Urinary bladder (tissue), 4 donors: Measurements from ENCODE around the gene MTA2. TPM values are rescaled to one million over a fixed set of nuclear protein-coding genes. Genes with fewer than 3 reads are reported as not detected.
A peak's percentile ranks its signal among the peaks of the same experiment; 100 is the strongest.
"Not testable (repeated sequence)": the region's sequence is repeated elsewhere in the genome, so short reads cannot be mapped to it uniquely, and the experiment has no call there.

Experiments used
- DNase-seq: peaks from one replicate; pipeline ENCODE4 v3.0.0-alpha.2; 2015; ENCODE audit errors: extremely low spot score
- H3K27ac ChIP-seq: one replicate; pipeline ENCODE4 v1.5.1; 2013; ENCODE audit warnings: low read depth, mild to moderate bottlenecking, moderate library complexity
- H3K36me3 ChIP-seq: one replicate; pipeline ENCODE4 v1.6.1; 2013; ENCODE audit warnings: mild to moderate bottlenecking, moderate library complexity; ENCODE audit not compliant: insufficient read depth
- H3K4me1 ChIP-seq: one replicate; pipeline ENCODE4 v1.6.1; 2013; ENCODE audit warnings: mild to moderate bottlenecking, moderate library complexity; ENCODE audit not compliant: insufficient read depth
- H3K4me3 ChIP-seq: one replicate; pipeline ENCODE4 v1.5.1; 2013; ENCODE audit warnings: low read depth, low read length
- WGBS: extraction: QIAGEN DNeasy Blood & Tissue Kit; methylation state at CpG from one replicate; pipeline ENCODE4 v1.1.7; 2013; 5-methylcytosine and 5-hydroxymethylcytosine counted together
- polyA plus RNA-seq: library from polyadenylated mRNA; stranded (reverse); fragments of 200-250 nt; gene quantifications from one replicate; pipeline ENCODE4 v1.2.3, GENCODE V29; 2013
- total RNA-seq: library from RNA; depleted of rRNA; stranded (reverse); fragments of >200 nt; gene quantifications from one replicate; pipeline ENCODE4 v1.2.3, GENCODE V29; 2014
- donor health status: healthy with polysubstance abuse.
- donor health status: healthy.

Gene MTA2
- total and polyA plus RNA-seq, 2 donors: 52.8 to 75.2 TPM

DNA sequence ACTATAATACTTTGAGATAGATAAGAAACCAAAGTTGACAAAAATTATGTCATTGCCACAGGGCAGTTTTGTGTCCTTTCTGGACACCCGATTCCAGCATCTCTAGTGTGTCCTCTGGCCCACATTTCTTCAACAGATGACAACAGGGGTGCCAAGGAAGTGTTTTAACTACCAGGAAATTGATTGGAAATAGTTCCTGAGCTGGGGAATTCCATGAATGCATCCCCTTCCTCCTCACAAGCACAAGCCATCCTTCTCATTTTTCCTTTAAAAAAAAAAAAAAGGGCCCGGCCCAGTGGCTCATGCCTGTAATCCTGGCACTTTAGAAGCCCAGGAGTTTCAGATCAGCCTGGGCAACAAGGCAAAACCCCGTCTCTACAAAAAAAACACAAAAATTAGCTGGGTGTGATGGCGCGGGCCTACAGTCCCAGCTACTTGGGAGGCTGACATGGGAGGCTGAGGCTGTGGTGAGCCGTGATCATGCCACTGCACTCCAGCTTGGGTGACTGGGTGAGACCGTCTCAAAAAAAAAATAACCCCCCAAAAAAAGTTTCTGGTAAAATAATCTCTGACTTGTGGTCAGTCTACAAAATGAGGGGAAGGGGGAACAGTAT is 20.9 kb upstream of the MTA2 start:
- WGBS: 84% methylated on average over 7 of the region's 7 CpGs
- DNase-seq: no peak

DNA sequence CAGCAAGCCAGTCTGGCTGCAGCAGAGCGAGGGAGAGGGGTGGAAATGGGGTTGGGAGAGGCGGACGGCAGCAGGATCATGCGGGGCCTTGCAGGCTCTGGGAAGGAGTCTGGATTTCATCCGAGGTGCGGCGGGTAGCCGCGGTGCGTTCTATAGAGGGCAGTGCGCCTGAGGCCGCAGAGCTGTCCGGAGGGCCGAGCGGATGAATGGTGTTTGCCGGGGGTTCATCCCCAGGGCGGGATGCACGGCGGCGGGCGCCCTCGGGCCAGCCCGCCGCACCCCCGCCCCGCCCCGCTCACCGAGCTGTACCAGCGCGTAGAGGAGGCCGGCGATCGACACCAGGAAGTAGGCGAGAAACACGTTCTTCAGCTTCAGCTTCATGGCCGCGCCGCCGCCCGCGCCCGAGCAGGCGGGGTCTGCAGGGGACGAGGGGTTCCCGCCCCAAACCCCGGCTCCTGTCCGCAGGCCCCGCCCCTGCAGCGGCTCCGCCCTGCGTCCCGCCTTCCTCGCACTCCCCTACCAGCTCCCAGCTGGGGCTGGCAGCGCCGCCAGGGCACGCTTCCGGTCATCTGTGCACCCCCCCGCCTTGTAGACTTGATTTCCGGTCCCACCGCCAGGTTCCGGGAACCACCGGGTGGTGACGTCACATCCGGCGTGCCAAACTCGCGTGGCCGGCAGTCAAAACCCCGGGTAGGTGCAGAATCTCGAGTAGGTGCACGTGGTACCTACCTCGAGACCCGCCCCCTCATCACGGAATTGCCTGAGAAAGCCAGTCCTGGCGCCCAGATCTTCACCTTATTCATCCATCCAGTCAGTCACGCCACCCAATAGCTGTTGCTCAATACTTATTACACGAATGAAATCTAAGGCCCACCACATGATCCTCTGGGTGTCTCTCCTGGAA is 20.2 kb upstream of the MTA2 start, which contains the start of gene B3GAT3:
Gene B3GAT3 (minus strand): TSS at position 420 of the 904 bp plus-strand sequence. CDS start 39 bp downstream, at position 381.
- WGBS: 1% methylated on average over 77 of the region's 77 CpGs
- DNase-seq: peak; percentile 92
- Histone ChIP-seq H3K4me3 (peak within 1 kb of the TSS; percentile 60), H3K4me1 (no peaks in the 10 kb centered on the region), H3K27ac (peak within 1 kb of the TSS; percentile 81), H3K36me3 (peaks cover 4% of the 10 kb centered on the region)

More for the DNA sequence above, 20.9 kb upstream of the MTA2 start:
- no peaks in the 10 kb centered on the region for H3K4me1 ChIP-seq
- H3K4me3 ChIP-seq: no peak overlapping the region
- H3K36me3 ChIP-seq: peaks cover 4% of the 10 kb centered on the region
- H3K27ac ChIP-seq: peak overlapping the region; percentile 41

DNA sequence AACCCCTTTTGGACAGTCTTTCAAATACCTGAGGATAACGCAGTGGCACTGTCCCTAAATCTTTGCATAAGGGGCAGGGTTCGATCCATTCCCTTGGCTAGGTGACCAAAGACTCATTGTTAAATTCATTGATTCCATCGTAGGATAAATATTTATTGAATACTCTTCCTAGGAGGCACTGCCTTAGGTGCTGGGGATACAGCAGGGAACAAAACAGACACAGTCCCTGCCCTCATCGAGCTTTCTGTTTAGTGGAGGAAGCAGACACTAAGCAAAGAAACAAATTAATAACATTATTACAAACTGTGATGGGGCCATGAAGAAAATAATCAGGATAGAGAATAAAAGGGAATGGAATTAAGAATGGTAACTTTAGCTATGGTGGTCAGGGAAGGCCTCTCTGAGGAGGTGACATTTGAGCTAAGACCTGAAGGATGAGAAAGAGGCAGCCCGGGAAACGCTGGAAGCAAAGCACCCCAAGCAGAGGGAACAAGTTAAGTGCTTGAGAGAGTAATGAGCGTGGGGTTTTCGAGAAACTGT is 19.4 kb upstream of the MTA2 start:
- DNase-seq: no peak
- H3K4me3 ChIP-seq: peak overlapping the region; percentile 60
- no peaks in the 10 kb centered on the region for H3K4me1 ChIP-seq
- H3K27ac ChIP-seq: peak overlapping the region; percentile 81
- peaks cover under 1% of the 10 kb centered on the region for H3K36me3 ChIP-seq
- 27% methylated on average over 8 of the region's 8 CpGs for WGBS

DNA sequence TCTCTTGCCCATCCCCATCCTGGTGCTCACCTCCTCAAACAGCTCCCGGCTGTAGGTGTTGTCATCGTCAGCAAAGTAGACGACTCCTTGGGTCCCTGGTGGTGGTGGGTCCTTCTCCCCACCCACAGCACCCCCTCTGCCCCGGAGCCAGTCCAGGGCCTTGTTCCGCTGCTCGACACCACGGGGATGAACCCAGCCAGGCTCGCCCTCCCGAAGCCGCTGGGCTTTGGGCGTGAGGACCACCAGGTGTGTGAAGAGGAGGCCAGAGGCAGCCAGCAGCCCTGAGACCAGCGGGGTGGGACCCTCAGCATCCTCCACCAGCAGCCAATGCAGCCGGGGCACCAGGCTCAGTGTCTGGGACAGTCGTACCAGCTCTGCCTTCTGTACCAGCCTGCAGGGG is 15.3 kb upstream of the MTA2 start:
- WGBS: 92% methylated on average over 14 of the region's 14 CpGs
- H3K4me3 ChIP-seq, H3K36me3 ChIP-seq: not testable (repeated sequence)

DNA sequence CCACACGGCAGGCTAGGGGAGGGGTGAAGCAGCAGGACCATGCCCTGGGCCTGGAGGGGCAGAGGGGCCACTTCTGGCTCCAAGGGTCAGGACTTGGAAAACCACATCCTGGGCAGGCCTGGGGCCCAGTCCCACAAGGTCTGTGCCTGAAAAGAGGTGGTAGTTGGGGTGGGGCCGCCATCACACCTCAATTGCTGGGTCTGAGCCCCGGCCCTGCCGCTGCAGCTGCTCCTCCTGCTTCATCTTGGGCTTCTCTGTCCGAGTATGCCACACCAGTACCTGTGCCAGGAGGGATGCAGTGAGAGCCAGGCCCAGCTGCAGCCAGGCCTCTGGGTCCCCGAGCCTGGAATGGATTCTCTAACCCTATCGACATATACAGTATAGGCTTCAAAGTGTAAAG is 13.9 kb upstream of the MTA2 start:
- no peaks in the 10 kb centered on the region for H3K4me1 ChIP-seq
- no peak overlapping the region for H3K27ac ChIP-seq
- 89% methylated on average over 7 of the region's 7 CpGs for WGBS
- no peak overlapping the region for H3K4me3 ChIP-seq
- no peaks in the 10 kb centered on the region for H3K36me3 ChIP-seq
- no peak for DNase-seq

More for the DNA sequence above, 15.3 kb upstream of the MTA2 start:
- not testable (repeated sequence) for H3K4me1 ChIP-seq, H3K27ac ChIP-seq, DNase-seq

DNA sequence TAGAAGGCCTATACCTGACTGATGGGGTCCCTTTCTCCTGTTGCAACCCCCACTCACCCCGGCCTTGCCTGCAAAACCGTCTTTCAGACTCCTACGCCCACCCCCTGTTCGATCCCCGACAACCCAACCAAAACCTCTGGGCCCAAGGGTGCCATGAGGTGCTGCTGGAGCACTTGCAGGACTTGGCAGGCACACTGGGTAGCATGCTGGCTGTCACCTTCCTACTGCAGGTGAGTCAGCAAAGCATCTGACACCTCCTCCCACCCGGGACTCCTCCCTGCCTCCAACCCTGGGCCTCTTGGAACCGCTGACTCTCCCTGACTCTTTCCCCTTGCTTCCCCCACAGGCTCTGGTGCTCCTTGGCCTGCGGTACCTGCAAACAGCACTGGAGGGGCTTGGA is 12.6 kb upstream of the MTA2 start:
- no peak overlapping the region for H3K27ac ChIP-seq
- 72% methylated on average over 8 of the region's 8 CpGs for WGBS
- no peaks in the 10 kb centered on the region for H3K36me3 ChIP-seq
- no peak for DNase-seq
- no peak overlapping the region for H3K4me3 ChIP-seq
- H3K4me1 ChIP-seq: no peaks in the 10 kb centered on the region

DNA sequence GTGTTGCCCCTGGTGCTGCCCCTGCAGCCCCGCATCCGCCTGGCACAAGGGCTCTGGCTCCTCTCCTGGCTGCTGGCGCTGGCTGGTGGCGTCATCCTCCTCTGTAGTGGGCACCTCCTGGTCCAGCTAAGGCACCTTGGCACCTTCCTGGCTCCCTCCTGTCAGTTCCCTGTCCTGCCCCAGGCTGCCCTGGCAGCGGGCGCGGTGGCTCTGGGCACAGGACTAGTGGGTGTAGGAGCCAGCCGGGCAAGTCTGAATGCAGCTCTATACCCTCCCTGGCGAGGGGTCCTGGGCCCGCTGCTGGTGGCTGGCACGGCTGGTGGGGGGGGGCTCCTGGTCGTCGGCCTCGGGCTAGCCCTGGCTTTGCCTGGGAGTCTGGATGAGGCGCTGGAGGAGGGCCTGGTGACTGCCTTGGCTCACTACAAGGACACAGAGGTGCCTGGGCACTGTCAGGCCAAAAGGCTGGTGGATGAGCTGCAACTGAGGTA is 11.7 kb upstream of the MTA2 start:
- WGBS: 54% methylated on average over 15 of the region's 15 CpGs
- Histone ChIP-seq H3K4me1 (no peaks in the 10 kb centered on the region), H3K27ac (peak overlapping the region; percentile 91), H3K36me3 (no peaks in the 10 kb centered on the region), H3K4me3 (no peak overlapping the region)
- no peak for DNase-seq

DNA sequence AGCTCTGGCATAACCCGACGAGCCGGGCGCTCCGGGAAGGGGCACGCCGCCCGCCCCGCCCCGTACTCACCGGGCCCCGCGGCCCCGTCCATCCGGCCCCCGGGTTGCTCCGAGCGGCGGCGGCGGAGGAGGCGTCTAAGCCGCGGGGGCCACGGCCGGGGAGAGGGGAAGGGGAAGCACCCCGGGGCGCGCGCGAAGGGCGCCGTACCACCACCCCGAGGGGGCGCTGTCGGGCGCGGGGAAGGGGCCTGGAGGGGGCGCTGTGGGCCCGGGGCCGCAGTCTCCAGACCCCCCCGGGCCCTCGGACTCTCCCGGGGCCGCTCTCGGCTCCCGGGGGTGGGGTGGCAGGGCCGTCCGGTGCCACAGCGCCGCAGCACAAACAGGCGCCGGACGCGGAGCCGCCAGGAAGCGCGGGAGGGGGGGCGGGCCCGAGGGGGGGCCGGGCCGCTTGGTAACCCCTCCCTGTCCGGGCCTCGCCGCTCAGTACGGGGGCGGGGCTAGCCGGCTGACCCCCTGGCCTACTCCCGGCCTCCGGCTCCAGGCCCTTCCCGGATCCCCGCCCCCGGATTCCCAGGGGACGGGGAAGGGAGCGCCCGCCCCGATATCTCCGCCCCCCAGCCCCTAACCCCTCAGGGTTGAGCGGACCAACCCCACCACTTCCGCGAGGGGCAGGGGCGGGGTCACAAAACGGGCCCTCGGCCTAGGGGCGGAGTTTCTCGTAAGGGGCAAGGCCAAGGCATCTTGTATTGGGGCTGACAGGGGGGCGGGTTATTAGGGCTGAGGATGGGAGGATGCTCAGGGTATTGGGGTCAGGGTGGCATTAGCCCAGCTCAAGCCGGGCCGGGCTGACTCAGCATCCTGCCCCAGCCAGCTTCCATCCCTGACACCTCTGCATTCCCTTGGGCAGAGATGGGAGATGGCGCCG is 11.0 kb upstream of the MTA2 start, which contains the start of the genes EML3 and ROM1:
Gene EML3 (minus strand): TSS at position 410 of the 925 bp plus-strand sequence. CDS start 318 bp downstream, at position 92.
Gene ROM1 (plus strand): TSS at position 892 of the 925 bp plus-strand sequence. CDS start 25 bp downstream, at position 917.
- 3% methylated on average over 88 of the region's 91 CpGs for WGBS

DNA sequence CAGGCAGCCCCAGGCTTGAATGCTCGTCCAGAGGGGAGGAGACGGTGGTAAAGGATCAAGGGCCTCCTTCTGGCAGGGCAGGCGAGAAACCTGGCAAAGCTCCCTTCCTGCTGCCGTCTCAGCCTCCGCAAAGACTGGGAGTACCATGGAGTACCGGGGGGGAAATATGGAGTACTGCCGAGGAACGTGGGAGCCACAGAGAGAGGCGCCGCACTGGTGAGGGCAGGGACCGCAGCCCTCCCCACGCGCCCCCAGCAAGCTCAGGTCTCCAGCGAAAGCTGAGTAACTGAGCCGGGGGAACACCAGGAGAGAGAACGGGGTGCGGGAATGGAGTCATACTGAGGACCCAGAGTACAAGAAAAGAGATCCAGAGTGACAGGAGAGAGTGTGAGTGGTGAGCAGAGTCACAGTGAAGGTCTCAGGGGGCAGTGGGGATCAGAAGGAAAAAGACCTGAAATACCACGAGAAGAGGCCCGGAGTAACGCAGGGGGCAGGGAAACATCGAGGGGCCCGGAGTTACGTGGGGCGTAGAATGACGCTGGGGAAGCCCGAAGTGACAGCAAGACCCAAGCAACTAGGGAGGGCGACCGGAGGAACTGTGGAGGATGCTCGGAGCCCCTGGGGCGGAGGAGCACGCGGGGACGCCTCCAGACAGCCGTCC is 10.2 kb upstream of the MTA2 start:
- peak overlapping the region; percentile 69 for H3K4me3 ChIP-seq
- H3K36me3 ChIP-seq: no peaks in the 10 kb centered on the region
- H3K27ac ChIP-seq: peak overlapping the region; percentile 91
- DNase-seq: no peak
- WGBS: under 1% methylated on average over 34 of the region's 34 CpGs
- H3K4me1 ChIP-seq: no peaks in the 10 kb centered on the region

More for the DNA sequence above, 11.0 kb upstream of the MTA2 start, which contains the start of the genes EML3 and ROM1:
- Histone ChIP-seq H3K27ac (peak within 1 kb of the TSS; percentile 91), H3K4me3 (peak within 1 kb of the TSS; percentile 69), H3K36me3 (no peaks in the 10 kb centered on the region), H3K4me1 (no peaks in the 10 kb centered on the region)
- DNase-seq: no peak

DNA sequence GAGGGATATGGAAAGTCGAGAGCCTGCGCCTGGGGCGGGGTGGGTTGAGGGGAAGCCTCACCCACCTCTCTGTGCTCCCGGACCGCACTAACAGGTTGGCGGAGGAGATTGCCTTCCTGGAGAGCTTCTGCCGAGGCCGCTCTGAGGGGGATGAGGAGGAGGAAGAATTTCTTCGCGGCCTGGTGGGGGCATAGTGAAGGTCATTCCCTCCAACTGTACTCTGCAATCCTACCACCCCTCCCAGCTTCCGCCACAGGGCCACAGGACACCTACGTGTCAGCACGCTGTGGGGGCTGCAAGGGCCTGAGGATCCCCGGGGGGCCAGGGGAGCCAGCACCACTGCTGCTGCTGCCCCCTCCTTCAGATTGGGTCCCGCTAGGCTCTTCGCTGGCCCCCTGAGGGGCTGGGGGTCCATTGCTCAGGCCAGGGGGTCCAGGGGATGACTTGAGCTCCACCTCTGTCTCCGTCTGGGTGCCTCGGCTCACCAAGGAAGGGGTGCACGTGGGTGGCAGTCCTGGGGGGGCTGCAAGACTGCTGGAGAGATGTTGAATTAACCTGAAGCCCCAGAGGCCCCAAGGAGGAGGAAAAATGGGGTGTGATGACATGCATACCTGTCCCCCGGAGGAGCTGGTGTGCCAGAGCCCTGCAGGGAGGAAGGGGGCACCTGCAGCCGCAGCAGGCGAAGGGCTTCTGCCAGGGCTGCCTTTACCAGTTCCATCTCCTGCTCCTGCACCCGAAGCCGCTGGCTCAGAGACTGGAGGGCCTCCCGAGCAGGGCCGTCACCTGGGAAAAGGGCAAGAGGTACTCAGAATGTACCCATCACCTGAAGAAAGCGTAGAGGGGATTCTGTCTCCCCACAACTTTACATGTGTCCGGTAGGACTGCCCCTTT is 9.4 kb upstream of the MTA2 start:
- 69% methylated on average over 28 of the region's 28 CpGs for WGBS
- DNase-seq: no peak
- Histone ChIP-seq H3K27ac (no peak overlapping the region), H3K4me3 (peak overlapping the region; percentile 69), H3K36me3 (no peaks in the 10 kb centered on the region), H3K4me1 (no peaks in the 10 kb centered on the region)

DNA sequence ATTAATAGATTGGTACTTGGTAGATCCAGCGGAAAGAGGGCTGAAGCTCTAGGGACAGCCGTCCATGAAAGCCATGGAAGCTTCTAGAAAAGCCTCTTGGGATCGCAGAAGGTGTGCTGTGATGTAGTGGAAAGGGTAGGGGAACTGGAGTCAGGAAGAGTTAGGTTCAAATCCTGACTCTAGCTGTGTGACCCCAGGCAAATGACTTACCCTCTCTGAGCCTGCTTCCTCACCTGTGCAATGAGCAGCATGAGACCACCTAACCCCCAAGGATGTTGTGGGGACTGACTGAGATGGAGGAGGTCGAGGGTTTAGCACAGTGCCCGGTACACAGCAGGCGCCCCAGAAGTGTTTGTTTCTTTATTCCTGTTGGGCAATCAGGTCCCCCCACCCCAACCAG is 8.7 kb upstream of the MTA2 start:
- H3K27ac ChIP-seq: no peak overlapping the region
- no peaks in the 10 kb centered on the region for H3K36me3 ChIP-seq
- H3K4me1 ChIP-seq: no peaks in the 10 kb centered on the region
- 92% methylated on average over 6 of the region's 6 CpGs for WGBS
- DNase-seq: no peak
- no peak overlapping the region for H3K4me3 ChIP-seq
